HL-60 (cell line): ENCODE results near the gene BCL7C.

Experiments
- DNase-seq, 2 experiments: peaks; one replicate each; pipeline ENCODE4 v3.0.0-alpha.2; 2010 to 2020; ENCODE audit warnings: low read depth in 1 of 2, low spot score in 1 of 2
- H3K27ac ChIP-seq: fragments of 250-450 bp; sonication (Bioruptor Pico); replicated peaks from 2 replicates; pipeline ENCODE4 v1.5.1; 2020; ENCODE audit warnings: mild to moderate bottlenecking, moderate library complexity
- H3K27me3 ChIP-seq: fragments of 250-450 bp; sonication (Bioruptor Pico); 2 replicates; pipeline ENCODE4 v1.5.1; 2021; ENCODE audit warnings: mild to moderate bottlenecking, moderate library complexity; ENCODE audit not compliant: insufficient read depth, poor library complexity, severe bottlenecking
- H3K4me3 ChIP-seq: replicated peaks from 2 replicates; pipeline ENCODE4 v1.5.1; 2011; ENCODE audit warnings: mild to moderate bottlenecking, control low read depth, low read length; ENCODE audit not compliant: insufficient read depth
- GABPA ChIP-seq: IDR thresholded peaks from 2 replicates; pipeline ENCODE4 v1.6.1; 2012; ENCODE audit warnings: low read depth
- POLR2AphosphoS5 ChIP-seq: IDR thresholded peaks from 2 replicates; pipeline ENCODE4 v1.6.1; 2012; ENCODE audit warnings: low read depth
- REST ChIP-seq: IDR thresholded peaks from 2 replicates; pipeline ENCODE4 v1.6.1; 2012; ENCODE audit warnings: low read depth; ENCODE audit not compliant: insufficient replicate concordance
- SPI1 ChIP-seq: IDR thresholded peaks from 2 replicates; pipeline ENCODE4 v1.6.1; 2012; ENCODE audit warnings: low read depth, mild to moderate bottlenecking, borderline replicate concordance
- TF ChIP-seq, protein P1 (sequence below): IDR thresholded peaks from one replicate; pipeline ENCODE4 v1.5.1; 2011; ENCODE audit warnings: low read length, control low read depth, inconsistent platforms; ENCODE audit not compliant: insufficient read depth

Gene BCL7C

DNA sequence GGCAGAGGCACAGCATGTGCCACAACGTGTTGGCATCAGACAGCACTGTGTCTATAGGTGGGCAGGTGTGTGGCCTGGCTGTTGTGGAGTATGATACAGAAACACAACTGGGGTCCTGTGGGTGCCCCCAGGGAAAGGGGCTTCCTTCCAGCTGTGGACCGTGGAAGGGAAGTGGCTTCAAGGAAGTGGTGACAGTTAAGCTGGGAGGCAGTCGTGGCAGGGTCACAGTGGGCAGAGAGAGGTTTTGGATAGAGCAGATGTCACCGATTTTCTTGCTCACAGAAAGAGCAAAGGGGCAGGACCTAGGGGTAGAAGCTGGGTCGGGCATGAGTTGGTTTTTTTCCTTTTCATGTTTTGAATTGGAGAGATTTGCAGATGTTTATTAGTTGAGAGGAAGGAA lies 43.8 kb upstream of the BCL7C start:
- peak; percentile 50; the same call in 1 of the 2 replicates for TF ChIP-seq SPI1
- TF ChIP-seq REST: no peak
- TF ChIP-seq, protein P1, sequence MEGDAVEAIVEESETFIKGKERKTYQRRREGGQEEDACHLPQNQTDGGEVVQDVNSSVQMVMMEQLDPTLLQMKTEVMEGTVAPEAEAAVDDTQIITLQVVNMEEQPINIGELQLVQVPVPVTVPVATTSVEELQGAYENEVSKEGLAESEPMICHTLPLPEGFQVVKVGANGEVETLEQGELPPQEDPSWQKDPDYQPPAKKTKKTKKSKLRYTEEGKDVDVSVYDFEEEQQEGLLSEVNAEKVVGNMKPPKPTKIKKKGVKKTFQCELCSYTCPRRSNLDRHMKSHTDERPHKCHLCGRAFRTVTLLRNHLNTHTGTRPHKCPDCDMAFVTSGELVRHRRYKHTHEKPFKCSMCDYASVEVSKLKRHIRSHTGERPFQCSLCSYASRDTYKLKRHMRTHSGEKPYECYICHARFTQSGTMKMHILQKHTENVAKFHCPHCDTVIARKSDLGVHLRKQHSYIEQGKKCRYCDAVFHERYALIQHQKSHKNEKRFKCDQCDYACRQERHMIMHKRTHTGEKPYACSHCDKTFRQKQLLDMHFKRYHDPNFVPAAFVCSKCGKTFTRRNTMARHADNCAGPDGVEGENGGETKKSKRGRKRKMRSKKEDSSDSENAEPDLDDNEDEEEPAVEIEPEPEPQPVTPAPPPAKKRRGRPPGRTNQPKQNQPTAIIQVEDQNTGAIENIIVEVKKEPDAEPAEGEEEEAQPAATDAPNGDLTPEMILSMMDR: no peak
- 0 out of 2 replicates have a peak, but pooled peaks have one; percentile 48 for TF ChIP-seq POLR2AphosphoS5
- no peak for TF ChIP-seq GABPA
- DNase-seq: peak in 1 of 2 experiments; percentile 42
- H3K27ac ChIP-seq: peak overlapping the region; percentile 34
- no peaks in the 10 kb centered on the region for H3K27me3 ChIP-seq
- H3K4me3 ChIP-seq: no peak overlapping the region

GRCh38 chr16:30934827-30935557 lies 41.1 kb upstream of the BCL7C start:
- no peaks in the 10 kb centered on the region for H3K27me3 ChIP-seq
- peak; percentile 64 to 73 for DNase-seq
- TF ChIP-seq SPI1 (no peak), POLR2AphosphoS5 (no peak), REST (no peak)
- TF ChIP-seq, protein P1: peak; percentile 70
- H3K4me3 ChIP-seq: no peak overlapping the region
- H3K27ac ChIP-seq: no peak overlapping the region

GRCh38 chr16:30931068-30931650 lies 37.3 kb upstream of the BCL7C start:
- TF ChIP-seq REST: no peak
- no peak for TF ChIP-seq SPI1
- TF ChIP-seq POLR2AphosphoS5: no peak
- no peak for TF ChIP-seq GABPA
- TF ChIP-seq, protein P1: no peak
- H3K4me3 ChIP-seq: no peak overlapping the region
- H3K27me3 ChIP-seq: no peaks in the 10 kb centered on the region
- no peak overlapping the region for H3K27ac ChIP-seq
- no peak for DNase-seq
